Suprapubic skin (tissue), 4 donors: Measurements from ENCODE around the gene MEX3A. TPM values are rescaled to one million over a fixed set of nuclear protein-coding genes. Genes with fewer than 3 reads are reported as not detected.

ENCODE experiments used
- DNase-seq, 2 donors: peaks; one replicate each; pipeline ENCODE4 v3.0.0-alpha.2; 2019; ENCODE audit warnings: low spot score in 2 of 2
- H3K27ac ChIP-seq: fragments of 200-600 bp; sonication (generic); one replicate; pipeline ENCODE4 v1.5.1; 2019
- H3K27me3 ChIP-seq: fragments of 200-600 bp; sonication (generic); one replicate; pipeline ENCODE4 v1.5.1; 2019
- H3K36me3 ChIP-seq: fragments of 200-600 bp; sonication (generic); one replicate; pipeline ENCODE4 v1.5.1; 2019
- H3K4me1 ChIP-seq: fragments of 200-600 bp; sonication (generic); one replicate; pipeline ENCODE4 v1.5.1; 2019
- H3K4me3 ChIP-seq: fragments of 200-600 bp; sonication (generic); one replicate; pipeline ENCODE4 v1.5.1; 2019; ENCODE audit warnings: mild to moderate bottlenecking
- H3K9me3 ChIP-seq: fragments of 200-600 bp; sonication (generic); one replicate; pipeline ENCODE4 v1.5.1; 2019
- CTCF ChIP-seq, 2 donors: fragments of 200-600 bp in 1 of 2; fragments of 450-650 bp in 1 of 2; sonication (generic) in 1 of 2; IDR thresholded peaks; one replicate each; pipeline ENCODE4 v1.5.1; 2016 to 2019; ENCODE audit warnings: antibody characterized with exemption in 2 of 2, mild to moderate bottlenecking in 1 of 2, moderate library complexity in 1 of 2
- EP300 ChIP-seq: sonication (generic); formaldehyde crosslinking; IDR thresholded peaks from one replicate; pipeline ENCODE4 v1.6.1; 2017; ENCODE audit warnings: antibody characterized with exemption
- POLR2A ChIP-seq, 2 donors: fragments of 450-650 bp; IDR thresholded peaks; one replicate each; pipeline ENCODE4 v1.6.1; 2017; ENCODE audit warnings: antibody characterized with exemption in 2 of 2, mild to moderate bottlenecking in 2 of 2, moderate library complexity in 2 of 2
- POLR2AphosphoS5 ChIP-seq, 3 donors: sonication (generic); formaldehyde crosslinking; IDR thresholded peaks; one replicate each; pipeline ENCODE4 v1.6.1; 2017; ENCODE audit warnings: antibody characterized with exemption in 3 of 3
- WGBS: methylation state at CpG from one replicate; pipeline ENCODE4 v1.1.5; 2018; 5-methylcytosine and 5-hydroxymethylcytosine counted together
- total RNA-seq, 4 donors: library from RNA; depleted of rRNA; stranded (reverse); fragments of >200 nt; gene quantifications; one replicate each; pipeline ENCODE4 v1.1.0, GENCODE V29; 2016

Gene MEX3A
- 1 to 10 TPM in 2 of 4 donors, under 1 TPM in 2; 0.42 to 2.7 (median 1.0) TPM for total RNA-seq

GRCh38 chr1:156082309-156083091 lies at the start of gene MEX3A:
Gene MEX3A, minus strand, starts transcription at chr1:156082465. Its CDS starts 467 bp downstream, at chr1:156081998.
- H3K4me3 ChIP-seq: peak within 1 kb of the TSS; percentile 82
- no peaks in the 10 kb centered on the region for H3K36me3 ChIP-seq
- no peaks in the 10 kb centered on the region for H3K9me3 ChIP-seq
- peaks cover 26% of the 10 kb centered on the region for H3K4me1 ChIP-seq
- TF ChIP-seq POLR2A (IDR thresholded peaks at IDR 0.05): no peak
- no peak for TF ChIP-seq POLR2AphosphoS5 (IDR thresholded peaks at IDR 0.05)
- no peak for TF ChIP-seq CTCF (IDR thresholded peaks at IDR 0.05)
- TF ChIP-seq EP300: no peak
- H3K27ac ChIP-seq: no peak within 1 kb of the TSS
- WGBS: under 1% methylated on average over 35 of the region's 62 CpGs
- H3K27me3 ChIP-seq: no peaks in the 10 kb centered on the region
- peak in 1 of 2 donors; percentile 88 for DNase-seq

- DNase-seq: no peak
- WGBS: 78% methylated on average over 6 of the region's 6 CpGs
- TF ChIP-seq CTCF (IDR thresholded peaks at IDR 0.05): no peak
- TF ChIP-seq POLR2AphosphoS5 (IDR thresholded peaks at IDR 0.05): no peak
- no peak for TF ChIP-seq POLR2A (IDR thresholded peaks at IDR 0.05)
- no peak for TF ChIP-seq EP300
- H3K9me3 ChIP-seq: no peaks in the 10 kb centered on the region
- H3K4me1 ChIP-seq: peaks cover 61% of the 10 kb centered on the region
- no peaks in the 10 kb centered on the region for H3K27me3 ChIP-seq
- H3K36me3 ChIP-seq: peaks cover 53% of the 10 kb centered on the region
- H3K4me3 ChIP-seq: no peak overlapping the region
- peak overlapping the region; percentile 100 for H3K27ac ChIP-seq
Observed at GRCh38 chr1:156130578-156130942, 48.3 kb upstream of the MEX3A start.

- Histone ChIP-seq H3K4me3 (peak overlapping the region; percentile 30), H3K27ac (peak overlapping the region; percentile 100), H3K4me1 (peaks cover 67% of the 10 kb centered on the region), H3K27me3 (no peaks in the 10 kb centered on the region), H3K9me3 (no peaks in the 10 kb centered on the region), H3K36me3 (peaks cover 46% of the 10 kb centered on the region)
- TF ChIP-seq CTCF (IDR thresholded peaks at IDR 0.05) (peak; percentile 98 to 99), EP300 (no peak), POLR2AphosphoS5 (IDR thresholded peaks at IDR 0.05) (peak in 2 of 3 donors; percentile 87 to 94), POLR2A (IDR thresholded peaks at IDR 0.05) (no peak)
- 12% methylated on average over 7 of the region's 7 CpGs for WGBS
- DNase-seq: peak; percentile 96 to 97
Observed at GRCh38 chr1:156129687-156130577, 47.7 kb upstream of the MEX3A start.

GRCh38 chr1:156128654-156129597 lies 46.7 kb upstream of the MEX3A start:
- Histone ChIP-seq H3K27me3 (no peaks in the 10 kb centered on the region), H3K9me3 (no peaks in the 10 kb centered on the region), H3K4me3 (peak overlapping the region; percentile 30), H3K27ac (peak overlapping the region; percentile 100), H3K36me3 (peaks cover 36% of the 10 kb centered on the region), H3K4me1 (peaks cover 74% of the 10 kb centered on the region)
- 7% methylated on average over 8 of the region's 8 CpGs for WGBS
- TF ChIP-seq POLR2A (IDR thresholded peaks at IDR 0.05): no peak
- TF ChIP-seq CTCF (IDR thresholded peaks at IDR 0.05): no peak
- no peak for TF ChIP-seq EP300
- TF ChIP-seq POLR2AphosphoS5 (IDR thresholded peaks at IDR 0.05): no peak
- DNase-seq: peak in 1 of 2 donors; percentile 76
